ENCODE data around the gene RNPEP.
"Not testable (repeated sequence)": the region's sequence is repeated elsewhere in the genome, so short reads cannot be mapped to it uniquely, and the experiment has no call there.

Gene RNPEP

DNA sequence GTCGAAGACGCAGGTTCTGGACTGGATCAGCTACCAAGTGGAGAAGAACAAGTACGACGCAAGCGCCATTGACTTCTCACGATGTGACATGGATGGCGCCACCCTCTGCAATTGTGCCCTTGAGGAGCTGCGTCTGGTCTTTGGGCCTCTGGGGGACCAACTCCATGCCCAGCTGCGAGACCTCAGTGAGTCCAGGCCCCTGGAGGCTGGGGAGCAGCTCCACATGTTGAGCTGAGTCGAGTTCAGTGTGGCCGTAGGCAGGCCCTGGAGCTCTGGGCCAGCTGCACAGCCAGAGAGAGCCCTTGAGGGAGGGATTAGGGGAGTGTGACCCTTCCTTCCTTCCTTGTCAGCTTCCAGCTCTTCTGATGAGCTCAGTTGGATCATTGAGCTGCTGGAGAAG is 29.5 kb downstream of the RNPEP start:
- no peak for DNase-seq

DNA sequence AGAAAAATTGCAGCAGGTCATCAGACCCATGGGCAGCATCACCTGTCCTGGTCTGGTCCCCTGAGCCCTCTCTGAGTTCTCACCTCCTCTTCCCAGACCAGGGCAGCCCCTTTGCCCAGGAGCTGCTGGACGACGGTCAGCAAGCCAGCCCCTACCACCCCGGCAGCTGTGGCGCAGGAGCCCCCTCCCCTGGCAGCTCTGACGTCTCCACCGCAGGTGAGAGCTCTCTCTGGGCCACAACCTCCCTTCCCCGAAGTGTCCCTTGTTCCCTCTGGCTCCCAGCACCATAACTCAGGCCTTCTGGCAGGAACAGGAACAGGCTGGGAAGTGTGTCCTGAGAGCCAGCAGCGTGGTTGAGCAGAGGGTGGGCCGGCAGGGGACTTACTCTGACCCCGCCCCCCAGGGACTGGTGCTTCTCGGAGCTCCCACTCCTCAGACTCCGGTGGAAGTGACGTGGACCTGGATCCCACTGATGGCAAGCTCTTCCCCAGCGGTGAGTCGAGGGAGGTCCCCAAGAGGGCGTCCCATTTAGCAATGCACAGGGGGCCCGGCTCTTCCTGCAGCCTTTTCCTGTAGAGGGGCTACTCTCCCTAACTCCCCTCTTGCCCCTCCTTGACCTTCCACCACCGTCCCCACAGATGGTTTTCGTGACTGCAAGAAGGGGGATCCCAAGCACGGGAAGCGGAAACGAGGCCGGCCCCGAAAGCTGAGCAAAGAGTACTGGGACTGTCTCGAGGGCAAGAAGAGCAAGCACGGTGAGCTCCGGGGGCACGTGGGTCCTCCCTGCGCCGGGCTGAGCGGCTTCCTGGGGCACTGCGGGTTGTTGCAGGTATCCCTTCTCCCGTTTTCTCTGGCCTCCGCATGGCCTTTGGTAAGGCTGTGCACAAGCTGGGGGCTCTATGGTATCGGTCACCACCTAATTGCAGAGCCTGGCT is 30.4 kb downstream of the RNPEP start:
- DNase-seq, result no peak

GRCh38 chr1:202013603-202014002 is 31.2 kb downstream of the RNPEP start:
- DNase-seq, result no peak

GRCh38 chr1:202014060-202014459 is 31.6 kb downstream of the RNPEP start:
- no peak for DNase-seq

DNA sequence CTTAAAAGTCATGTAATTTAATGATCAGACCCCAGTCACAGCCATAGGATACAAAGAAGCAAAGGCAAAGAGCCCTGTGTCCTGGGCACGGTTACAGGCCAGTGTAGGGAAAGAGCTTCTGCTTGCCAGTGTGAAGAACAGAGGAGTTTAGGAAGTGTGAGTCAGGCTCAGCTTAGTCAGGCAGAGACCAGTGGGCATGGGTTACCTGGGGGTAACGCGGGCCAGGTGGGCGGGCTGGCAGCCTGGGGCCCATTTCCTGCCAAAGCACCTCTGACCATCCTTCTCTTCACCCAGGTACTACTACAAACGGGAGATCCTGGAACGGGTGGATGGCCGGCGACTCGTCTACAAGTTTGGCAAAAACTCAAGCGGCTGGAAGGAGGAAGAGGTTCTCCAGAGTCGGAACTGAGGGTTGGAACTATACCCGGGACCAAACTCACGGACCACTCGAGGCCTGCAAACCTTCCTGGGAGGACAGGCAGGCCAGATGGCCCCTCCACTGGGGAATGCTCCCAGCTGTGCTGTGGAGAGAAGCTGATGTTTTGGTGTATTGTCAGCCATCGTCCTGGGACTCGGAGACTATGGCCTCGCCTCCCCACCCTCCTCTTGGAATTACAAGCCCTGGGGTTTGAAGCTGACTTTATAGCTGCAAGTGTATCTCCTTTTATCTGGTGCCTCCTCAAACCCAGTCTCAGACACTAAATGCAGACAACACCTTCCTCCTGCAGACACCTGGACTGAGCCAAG is 32.6 kb downstream of the RNPEP start:
- no peak for DNase-seq

- no peak for DNase-seq
Observed at GRCh38 chr1:202015662-202015937, 33.2 kb downstream of the RNPEP start.

DNA sequence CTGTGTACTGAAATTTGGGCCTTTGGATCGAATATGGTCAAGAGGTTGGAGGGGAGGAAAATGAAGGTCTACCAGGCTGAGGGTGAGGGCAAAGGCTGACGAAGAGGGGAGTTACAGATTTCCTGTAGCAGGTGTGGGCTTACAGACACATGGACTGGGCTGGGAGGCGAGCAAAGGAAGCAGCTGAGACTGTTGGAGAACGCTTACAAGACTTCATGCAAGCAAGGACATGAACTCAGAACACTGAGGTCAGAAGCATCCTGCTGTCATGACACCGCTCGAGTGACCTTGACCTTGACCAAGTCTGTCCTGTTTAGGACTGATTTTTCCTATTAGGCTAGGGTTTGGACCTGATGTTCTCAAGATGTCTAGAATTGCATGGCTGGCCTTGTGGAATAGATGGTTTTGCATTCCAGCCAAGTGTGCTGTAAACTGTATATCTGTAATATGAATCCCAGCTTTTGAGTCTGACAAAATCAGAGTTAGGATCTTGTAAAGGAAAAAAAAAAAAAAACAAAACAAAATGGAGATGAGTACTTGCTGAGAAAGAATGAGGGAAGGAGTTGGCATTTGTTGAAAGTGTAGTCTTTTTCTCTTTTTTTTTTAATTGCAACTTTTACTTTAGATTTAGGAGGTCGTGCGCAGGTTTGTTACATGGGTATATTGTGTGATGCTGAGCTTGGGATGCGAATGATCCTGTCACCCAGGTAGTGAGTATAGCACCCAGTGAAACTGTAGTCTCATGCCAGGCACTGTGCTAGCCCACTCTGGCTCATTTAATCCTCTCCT is 33.8 kb downstream of the RNPEP start:
- no peak for DNase-seq

DNA sequence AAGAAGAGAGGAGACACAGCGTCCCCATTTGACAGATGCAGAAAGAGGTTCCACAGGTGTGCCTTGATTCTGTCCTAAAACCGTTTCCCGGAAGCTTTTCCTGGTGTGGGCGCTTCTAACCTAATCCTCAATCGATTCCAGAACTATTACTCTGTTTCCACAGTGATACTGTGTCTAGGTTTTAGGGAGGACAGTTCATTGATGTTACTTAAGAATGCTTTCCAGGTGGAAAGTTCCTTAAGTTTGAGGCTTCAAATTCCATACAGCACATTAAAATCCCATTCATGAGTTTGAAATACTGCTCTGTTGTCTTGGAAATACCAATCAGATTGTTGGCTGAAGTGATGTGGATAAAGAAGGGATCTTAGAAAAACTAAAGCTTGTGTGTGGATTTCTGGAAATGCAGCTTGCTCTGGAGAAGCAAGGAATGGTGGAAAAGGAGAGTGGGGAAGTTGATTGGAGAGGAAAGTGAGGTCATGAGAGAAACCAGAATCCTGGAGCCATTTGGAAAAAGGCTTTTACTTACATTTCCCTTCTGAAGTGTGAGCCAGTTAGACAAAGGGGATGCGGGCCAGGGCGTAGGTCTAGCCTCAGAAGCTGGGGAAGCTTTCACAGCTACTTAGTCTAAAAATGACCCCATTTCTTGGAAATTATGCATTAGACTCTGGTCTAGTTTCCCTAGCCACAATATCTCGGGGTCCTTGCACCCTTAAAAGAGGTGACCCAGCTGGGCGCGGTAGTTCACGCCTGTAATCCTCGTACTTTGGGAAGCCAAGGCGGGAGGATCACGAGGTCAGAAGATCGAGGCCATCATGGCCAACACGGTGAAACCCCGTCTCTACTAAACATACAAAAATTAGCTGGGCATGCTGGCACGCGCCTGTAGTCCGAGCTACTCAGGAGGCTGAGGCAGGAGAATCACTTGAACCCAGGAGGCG is 34.6 kb downstream of the RNPEP start:
- DNase-seq, result no peak

DNA sequence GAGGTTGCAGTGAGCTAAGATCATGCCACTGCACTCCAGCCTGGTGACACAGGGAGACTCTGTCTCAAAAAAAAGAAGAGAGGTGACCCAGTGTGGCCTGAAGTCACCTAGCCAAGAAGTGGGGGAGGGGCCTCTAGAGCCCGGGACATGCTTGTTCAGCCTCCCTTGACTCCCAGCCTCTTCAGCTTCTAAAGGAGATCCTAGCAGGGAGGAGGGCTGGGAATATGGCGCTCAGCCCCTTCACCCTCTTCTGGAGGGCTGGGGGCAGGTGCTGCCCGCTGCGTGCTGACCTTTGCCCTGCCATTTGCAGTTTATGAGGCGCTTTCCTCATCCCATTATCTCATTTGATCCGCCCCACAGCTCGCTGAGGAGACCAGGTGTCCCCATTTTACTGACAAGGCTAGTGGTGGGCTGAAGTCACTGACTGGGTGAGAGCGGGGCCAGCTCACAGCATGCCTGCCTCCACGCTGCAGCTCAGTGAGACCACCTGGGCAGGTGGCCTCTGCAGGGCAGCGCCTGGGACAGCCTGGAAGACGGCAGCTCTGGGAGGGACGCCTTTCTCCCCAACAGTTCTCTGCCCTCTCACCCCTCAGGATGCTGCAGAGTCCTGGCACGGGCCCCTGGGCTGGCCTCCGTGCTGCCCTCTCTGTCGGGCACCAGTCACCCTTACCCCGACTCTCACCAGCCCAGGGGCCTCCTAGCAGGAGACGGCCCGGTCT is 35.5 kb downstream of the RNPEP start:
- DNase-seq, result no peak

DNA sequence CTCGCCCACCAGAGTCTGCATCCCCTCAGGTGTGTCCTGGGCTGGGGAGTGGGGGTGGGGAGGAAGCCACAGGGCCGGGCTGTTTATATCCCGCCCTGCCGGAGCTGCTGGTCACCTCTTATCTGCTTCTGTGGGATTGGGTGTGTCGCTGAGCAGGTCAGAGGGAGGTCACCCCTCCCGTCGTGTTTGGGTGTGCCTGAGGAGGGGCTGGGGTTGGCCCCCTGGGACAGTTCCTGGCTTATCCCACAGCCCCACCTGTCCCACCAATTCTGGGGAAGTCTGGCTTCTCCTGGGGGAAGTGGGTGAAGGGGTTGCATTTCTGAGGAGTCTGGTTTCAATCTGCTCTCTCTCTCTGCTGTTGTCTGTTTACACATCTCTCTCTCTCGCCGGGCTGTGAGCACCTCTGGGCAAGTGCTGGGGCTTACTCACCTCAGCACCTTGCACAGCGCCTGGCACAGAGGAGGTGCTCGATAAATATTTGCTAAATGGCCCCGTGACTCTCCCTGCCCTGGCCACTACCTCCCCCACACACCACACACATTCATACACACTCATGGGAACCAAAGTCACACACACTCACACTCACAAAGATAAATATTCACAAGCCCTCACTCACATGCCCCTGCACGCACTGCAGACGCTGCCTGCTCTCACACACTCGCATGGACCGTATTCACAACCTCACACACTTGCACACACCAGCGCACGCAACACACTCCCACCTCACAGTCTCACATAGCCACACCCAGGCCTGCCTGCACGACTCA is 36.2 kb downstream of the RNPEP start:
- DNase-seq, result no peak

DNA sequence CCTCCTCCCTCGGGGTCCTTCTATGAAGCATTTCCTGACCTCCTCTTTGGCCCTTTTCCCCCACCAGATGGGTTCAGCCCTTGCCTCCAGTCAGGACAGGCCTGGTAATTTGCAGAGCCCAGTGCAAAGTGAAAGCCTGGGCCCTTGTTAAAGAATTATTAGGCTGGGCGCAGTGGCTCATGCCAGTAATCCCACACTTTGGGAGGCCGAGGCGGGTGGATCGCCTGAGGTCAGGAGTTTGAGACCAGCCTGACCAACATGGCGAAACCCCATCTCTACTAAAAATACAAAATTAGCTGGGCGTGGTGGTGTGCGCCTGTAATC is 36.7 kb downstream of the RNPEP start:
- not testable (repeated sequence) for DNase-seq

DNA sequence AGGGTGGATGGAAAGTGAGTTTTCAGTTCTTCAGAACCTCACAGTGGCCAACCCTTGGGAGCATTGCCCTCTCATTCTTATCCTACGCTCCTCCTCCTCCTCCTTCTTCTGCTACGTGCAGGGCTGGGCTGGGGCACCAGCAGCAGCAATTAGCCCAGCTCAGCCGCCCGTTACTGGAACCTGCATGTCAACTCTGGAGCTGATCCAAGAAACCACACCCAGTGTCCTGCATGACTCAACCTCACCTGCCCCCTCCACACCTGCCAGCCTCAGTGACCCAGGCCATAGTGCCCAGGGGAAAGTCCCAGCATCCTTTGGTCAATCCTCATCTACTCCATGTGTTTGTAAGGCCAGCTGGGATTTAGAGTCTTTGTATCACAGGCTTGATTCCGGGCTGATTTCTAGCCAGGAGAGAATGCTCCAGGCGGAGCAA is 40.6 kb downstream of the RNPEP start:
- no peak for DNase-seq

DNA sequence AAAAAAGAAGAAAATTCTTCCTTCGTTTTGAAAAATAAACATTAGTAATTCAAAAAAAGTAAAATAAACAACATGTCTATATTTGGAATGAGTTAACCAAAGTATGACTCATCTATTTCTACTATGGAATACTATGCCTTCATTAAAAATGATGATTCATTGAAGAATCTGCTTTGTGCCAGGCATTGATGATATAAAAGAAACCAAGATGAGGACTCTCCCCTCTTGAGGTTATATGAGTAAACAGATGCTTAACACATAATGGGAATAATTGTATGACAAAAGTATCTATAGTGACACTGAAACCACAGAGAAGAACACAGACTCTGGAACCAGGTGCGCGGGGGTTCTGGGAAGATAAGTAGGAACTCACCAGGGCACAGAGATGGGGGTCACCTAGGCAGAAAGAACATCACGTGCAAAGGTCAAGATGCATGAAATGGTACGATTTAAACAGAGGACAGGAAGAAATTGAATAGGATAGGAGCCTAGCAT is 46.8 kb downstream of the RNPEP start:
- DNase-seq, result no peak

DNA sequence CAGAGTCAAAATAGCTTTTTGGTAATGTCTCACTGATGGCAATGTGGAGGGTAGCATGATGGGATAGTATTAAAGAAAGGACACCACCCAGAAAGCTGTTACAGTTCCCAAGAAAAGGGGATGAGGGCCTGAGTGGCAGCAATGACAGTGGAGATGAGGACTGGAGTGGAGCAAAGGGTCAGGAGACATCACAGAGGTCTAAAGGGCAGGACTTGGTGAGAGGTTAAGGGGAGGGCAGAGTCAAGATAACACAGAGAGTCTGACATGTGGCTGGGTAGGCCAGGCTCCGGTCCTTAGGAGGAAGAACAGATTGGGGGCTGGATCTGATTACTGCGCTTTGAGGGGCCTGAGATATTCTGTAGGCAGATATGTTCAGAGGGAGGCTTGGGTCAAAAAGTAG is 47.3 kb downstream of the RNPEP start:
- DNase-seq, result no peak

DNA sequence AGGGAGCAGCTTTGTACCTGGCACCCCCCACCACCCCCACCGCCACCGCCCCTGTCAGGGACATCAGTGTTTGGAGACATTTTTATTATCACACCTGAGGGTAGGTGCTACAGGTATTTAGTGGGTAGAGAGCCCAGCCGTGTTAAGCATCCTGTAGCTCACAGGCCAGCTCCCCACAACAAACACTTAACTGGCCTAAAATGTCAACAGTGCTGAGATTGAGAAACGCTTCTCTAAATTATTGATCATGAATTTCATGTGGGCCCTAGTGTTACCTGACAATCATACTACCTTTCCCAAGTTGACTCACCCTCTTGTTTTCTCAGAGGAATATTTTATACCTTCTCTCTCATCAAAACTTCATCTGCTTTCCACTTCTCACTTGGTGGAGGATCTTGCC is 49.3 kb downstream of the RNPEP start:
- no peak for DNase-seq

- DNase-seq, result no peak
Observed at GRCh38 chr1:202034149-202034682, 51.8 kb downstream of the RNPEP start.

DNA sequence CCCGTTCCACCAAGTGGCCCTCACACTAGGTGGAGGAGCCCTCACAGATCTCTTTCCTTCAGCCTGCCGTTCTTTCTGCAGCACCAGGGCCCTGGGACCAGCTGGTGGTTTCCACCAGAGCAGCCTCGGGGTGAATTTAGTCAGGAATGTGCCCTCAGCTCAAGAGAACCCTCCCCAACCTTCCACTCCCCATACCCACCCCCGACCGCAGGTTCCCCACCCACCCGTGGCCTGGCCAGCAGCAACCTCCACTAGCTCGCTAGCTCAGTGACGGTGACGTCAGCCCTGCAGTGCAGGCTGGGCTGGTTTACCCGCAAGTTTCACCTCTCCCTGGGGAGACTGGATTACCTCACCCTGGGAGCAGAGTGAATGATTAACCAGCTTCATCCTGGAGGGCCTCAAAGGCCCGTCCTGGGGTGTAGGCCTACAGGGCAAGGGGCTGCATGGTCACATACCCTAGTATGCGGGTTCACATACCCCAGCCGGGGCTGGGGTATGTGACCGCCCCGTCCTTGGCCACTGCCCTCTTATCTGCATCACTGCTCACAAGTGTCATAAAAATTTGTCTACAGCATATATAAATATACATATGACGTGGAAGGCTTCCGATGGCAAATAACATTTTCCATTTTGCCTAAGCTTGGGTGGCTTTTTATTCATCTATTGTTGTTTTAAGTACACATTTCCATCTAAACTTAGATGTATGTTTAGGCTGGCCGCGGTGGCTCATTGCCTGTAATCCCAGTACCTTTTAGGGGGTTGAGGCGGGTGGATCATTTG is 52.4 kb downstream of the RNPEP start:
- no peak for DNase-seq

DNA sequence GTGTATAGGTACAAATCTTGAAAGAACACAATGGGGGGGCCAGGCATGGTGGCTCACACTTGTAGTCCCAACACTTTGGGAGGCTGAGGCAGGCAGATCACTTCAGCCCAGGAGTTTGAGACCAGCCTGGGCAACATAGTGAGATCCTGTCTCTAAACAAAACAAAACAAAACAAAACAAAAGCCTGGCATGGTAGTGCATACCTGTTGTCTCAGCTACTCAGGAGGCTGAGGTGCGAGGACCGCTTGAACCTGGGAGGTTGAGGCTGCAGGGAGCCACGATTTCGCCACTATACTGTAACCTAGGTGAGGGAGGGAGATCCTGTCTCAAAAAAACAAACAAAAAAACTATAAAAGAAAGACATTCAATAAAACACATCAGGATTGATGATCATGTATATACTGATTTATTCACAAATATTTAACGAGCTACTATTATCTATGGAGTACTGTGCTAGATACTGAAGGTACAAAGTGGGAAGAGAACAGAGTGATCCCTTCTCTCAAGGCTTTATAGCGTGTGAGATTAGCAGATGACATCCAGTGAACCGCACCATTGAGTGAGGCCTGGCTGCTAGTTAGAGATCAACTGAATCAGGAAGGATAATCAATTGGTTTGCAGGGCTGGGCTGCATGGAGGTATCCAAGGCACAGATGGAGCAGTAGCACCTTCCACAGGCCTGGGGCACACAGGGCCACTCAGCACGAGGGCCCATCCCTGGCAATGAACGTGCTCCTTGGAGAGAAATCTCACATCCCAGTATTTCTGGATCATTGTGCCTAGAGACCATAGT is 54.3 kb downstream of the RNPEP start:
- DNase-seq, result no peak
